Fibroblast of skin of abdomen (primary cell): ENCODE measurements around the gene IDUA.

Experiments used
- DNase-seq: peaks from one replicate; pipeline ENCODE4 v3.0.0-alpha.2; 2013

Gene IDUA

GRCh38 chr4:956531-957230 is 30.2 kb upstream of the IDUA start:
- no peak for DNase-seq

- no peak for DNase-seq
These were observed 29.6 kb upstream of the IDUA start for GRCh38 chr4:957231-957580.

- no peak for DNase-seq
These were observed 29.1 kb upstream of the IDUA start for GRCh38 chr4:957581-958313.

GRCh38 chr4:958314-958665 is 28.6 kb upstream of the IDUA start:
- no peak for DNase-seq

GRCh38 chr4:958696-959337 is 28.0 kb upstream of the IDUA start:
- DNase-seq: no peak

- no peak for DNase-seq
These were observed 27.3 kb upstream of the IDUA start for GRCh38 chr4:959338-960139.

GRCh38 chr4:960140-960635 is 26.7 kb upstream of the IDUA start:
- no peak for DNase-seq

- no peak for DNase-seq
These were observed 26.1 kb upstream of the IDUA start for GRCh38 chr4:960636-961350.

- no peak for DNase-seq
These were observed 25.3 kb upstream of the IDUA start for GRCh38 chr4:961351-962230.

- DNase-seq: no peak
These were observed 24.3 kb upstream of the IDUA start for GRCh38 chr4:962231-963208.

GRCh38 chr4:963276-964225 is 23.3 kb upstream of the IDUA start:
- DNase-seq: no peak

GRCh38 chr4:964346-965025 is 22.4 kb upstream of the IDUA start:
- DNase-seq: no peak

- DNase-seq: no peak
These were observed 21.6 kb upstream of the IDUA start for GRCh38 chr4:965048-965765.

- no peak for DNase-seq
These were observed 21.1 kb upstream of the IDUA start for GRCh38 chr4:965766-966134.

- DNase-seq: no peak
These were observed 20.4 kb upstream of the IDUA start for GRCh38 chr4:966266-967112.
